Suppressor macrophage treated with lipopolysaccharide for 1 hour (primary cell): ENCODE measurements around the gene CXCR3.
"Not testable (repeated sequence)": the region's sequence is repeated elsewhere in the genome, so short reads cannot be mapped to it uniquely, and the experiment has no call there.

Experiments
- DNase-seq, 3 donors: peaks; one replicate each; pipeline ENCODE4 v3.0.0-alpha.2; 2020 to 2022

The CXCR3 gene

DNA sequence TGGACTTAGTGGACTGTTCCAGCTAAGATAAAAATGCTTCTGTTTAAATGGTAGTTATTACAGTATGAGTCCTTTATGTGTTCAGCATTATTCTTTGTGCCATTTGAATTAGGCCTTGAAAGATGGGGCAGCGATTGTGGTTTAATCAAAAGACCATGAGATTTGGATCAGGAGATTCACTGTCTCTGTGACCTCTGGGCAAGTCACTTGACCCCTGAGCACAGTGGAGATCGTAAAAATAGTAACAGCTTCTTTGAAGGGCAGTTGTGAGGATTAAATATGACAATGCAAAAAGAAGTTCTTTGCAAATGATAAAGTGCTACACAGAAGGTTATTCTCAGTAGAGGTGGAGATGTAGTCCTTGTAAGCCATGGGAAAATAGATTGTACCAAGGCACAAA is 10.8 kb downstream of the CXCR3 start:
- no peak for DNase-seq

DNA sequence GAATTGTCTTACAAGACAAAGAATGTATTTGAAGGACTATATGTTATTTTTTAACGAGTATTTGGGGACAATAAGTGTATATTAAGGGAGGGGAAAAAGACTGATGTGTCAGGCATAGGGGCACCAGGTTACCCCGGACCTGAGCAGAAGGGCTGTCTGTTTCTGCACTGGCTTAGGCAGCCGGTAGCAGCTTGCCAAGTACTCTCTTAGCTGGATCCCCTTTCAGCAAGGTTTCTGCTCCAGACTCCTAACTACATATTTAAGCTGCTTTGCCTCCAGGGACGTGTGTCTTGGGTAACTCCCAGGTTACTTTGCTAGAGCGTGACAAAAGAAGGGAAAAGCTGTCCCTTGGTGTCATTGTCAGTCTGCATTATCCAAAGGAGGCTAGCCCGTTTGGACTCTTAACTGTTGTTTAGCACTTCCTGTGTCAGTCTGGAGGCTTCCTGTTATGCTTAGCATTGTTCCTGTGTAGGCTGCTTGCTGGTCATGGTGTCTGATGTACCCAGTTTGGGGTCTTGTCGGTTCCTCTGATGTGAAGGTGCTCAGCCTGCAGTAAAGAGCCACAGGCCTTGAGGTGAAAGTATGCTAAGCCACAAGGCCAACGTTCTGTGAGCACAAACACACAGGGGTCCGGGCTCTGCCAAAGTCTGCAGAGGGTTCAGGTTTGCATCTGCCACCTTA is 11.6 kb downstream of the CXCR3 start:
- DNase-seq: no peak

DNA sequence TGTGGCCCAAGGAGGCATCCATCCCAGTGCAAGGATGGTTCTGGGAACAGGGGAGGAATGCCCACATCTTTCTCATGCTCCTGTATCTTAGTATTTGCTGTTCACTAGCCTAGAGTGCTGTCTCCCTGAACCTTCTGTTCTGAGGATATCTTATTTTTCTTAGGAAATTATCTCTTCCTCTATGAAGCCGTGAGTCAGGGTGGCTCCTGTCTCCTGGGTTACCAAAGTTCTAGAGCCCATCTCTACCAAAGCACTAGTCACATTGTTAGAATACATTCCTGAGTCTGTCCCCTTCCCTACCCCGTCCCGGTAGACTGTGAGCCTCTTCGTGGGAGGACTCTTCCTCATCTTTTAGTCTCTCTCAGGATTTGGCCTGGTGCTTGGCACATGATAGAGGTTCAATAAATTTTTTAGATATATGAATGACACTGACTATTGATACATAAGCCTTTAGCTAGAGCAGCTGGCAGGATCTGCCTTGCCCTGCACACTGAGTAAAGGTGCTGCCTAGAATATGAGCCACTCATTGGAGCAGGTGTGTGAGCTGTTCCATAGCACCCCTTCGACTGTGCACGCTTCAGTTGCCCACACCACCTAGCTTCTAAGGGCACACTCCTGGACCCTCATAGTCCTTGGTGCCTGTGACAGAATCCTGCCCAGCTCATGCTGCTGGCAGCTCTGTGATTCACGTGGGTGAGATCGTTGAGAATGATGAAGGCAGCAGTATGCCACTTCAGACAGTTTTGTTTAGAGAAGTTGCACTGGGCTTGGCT is 13.3 kb downstream of the CXCR3 start:
- no peak for DNase-seq

DNA sequence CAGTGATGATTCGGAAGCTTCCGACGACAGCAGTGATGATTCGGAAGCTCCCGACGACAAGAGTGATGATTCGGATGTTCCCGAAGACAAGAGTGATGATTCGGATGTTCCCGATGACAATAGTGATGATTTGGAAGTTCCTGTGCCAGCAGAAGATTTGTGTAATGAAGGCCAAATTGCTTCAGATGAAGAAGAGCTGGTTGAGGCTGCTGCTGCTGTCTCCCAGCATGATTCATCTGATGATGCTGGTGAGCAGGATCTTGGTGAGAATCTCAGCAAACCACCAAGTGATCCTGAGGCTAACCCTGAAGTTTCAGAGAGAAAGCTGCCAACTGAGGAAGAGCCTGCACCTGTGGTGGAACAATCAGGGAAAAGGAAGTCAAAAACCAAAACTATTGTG is 14.2 kb downstream of the CXCR3 start:
- DNase-seq: peak in 2 of 3 donors; percentile 5 to 19

DNA sequence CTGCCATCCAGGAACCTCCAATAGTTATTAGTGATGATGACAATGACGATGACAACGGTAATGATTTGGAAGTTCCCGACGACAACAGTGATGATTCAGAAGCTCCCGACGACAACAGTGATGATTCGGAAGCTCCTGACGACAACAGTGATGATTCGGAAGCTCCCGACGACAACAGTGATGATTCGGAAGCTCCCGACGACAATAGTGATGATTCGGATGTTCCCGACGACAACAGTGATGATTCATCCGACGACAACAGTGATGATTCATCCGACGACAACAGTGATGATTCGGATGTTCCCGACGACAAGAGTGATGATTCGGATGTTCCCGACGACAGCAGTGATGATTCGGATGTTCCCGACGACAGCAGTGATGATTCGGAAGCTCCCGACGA is 14.7 kb downstream of the CXCR3 start:
- peak in 1 of 3 donors; percentile 23 for DNase-seq

DNA sequence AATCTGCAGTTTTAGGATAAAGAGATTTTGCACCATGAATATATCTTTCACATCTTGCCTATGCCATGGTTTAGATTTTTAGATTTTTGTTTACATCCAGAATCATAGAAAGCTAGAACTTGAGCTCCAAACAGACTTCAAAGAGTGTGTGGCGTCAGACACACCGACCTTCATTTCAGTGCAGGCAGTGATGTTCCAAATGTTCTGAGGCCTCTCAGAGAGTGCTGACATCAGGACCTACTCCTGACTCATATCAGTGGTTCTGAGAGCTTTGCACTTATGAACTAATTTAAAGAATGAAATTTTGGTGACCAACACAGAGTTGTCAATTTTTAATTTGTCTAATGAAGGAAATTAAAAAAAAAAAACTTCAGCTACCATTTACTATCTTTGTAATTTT is 18.3 kb downstream of the CXCR3 start:
- DNase-seq: no peak

DNA sequence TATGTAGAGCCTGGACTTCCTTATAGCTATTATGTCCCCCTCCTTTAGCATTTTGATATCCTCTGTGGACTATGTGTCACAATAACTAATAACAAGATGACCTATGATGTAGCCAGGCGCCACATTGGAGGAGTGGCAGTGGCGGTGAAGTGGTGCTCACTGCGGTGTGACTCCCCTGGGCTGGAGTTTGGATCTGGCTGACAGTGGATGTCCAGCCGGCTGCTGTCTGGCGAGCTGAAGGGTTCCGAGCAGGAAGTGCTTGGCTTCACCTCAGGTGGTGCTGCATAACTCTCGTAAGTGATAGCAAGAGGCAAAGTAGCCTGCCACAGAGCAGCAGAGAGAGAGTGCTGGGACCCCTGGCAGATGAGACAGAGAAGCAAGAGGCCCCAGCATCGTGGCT is 25.1 kb downstream of the CXCR3 start:
- not testable (repeated sequence) for DNase-seq

DNA sequence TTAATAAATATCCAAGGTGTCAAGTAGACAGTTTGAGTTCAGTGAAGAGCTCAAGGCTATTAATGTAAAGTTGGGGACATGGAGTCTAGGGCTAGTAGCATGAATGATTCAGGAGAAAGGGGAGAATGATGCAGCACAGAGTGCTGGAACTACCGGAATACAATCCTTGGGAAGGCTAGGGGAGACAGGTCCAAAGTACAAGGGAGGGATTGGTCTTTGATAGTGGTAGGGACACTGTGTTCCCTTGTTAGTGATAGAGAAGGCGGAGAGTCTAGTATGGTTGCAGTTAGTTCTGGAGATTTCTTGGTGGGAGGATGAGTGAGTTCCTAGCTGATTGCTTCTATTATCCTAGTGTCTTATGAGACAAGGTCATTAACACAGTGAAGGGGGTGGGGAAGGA is 31.4 kb downstream of the CXCR3 start:
- DNase-seq: no peak

DNA sequence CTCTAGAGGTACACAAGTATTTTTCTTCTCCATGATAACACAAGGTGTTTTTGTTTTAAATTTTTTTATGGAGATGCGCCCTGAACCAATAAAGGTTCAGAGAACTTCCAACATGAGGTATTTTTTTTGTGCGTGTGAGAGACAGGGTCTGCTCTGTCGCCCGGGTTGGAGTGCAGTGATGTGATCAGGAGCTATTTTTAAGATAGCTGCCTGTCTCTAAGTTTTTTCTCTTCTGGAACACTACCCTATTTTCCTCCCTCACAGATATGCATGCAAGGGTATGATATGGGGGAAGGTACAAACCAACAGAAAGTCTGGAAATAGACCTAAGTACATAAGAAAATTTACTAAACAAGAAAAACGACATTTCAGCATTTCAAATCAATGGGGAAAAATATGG is 37.1 kb downstream of the CXCR3 start:
- DNase-seq: no peak

DNA sequence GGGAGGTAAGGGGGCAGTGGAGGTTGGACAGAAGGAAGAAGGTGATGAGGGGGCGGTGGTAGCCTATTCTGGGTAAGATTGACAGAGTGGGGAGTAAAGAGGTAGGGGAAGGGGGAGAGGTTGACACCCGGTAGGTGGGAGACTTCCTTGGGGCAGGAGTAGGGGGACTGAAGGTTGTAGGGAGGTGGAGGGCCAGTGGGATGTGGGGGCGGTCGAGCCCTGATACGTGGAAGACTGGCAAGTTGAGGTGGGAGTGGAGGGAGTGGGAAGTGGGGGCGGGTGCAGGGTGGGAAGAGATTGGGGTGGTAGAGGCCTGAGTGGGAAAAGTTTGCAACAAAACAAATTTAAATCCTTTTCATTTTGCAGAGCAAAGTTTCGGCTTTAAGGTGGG is 38.3 kb downstream of the CXCR3 start:
- DNase-seq: no peak

DNA sequence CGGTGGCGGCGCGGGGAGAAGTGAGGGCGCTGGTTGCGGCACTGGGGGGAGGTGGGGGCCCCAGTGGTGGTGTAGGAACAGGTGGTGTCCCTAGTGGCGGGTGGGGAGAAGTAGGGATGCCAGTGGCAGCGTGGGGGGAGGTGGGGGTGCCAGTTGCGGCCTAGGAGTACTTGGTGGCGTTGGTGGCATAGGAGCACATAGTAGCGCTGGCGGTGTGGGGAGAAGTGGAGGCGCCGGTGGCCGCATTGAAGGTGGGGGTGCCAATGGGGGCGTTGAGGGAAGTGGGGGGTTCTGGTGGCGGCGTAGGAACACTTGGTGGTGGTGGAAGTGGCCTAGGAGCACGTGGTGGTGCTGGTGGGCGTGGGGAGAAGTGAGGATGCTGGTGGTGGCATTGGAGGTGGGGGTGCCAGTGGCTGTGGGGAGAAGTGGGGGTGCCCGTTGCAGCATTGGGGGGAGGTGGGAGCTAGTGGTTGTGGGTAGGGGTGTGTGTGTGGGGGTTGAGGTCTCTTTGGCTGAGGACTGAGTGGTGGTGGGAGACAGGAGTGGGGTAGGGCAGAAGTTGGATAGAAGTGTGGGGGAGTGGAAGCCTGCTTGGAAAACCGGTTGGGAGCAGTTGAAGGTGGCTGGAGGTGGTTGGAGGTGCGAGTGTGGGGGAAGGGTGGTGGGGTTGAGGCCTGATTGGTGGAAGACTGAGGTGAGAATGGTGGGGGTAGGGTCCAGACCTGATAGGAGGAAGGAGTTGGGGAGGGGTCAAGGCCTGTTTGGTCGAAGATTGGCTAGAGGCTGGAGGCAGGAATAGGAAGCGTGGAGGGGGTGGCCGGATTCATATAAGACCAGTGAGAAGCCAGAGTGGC is 38.9 kb downstream of the CXCR3 start:
- no peak for DNase-seq

DNA sequence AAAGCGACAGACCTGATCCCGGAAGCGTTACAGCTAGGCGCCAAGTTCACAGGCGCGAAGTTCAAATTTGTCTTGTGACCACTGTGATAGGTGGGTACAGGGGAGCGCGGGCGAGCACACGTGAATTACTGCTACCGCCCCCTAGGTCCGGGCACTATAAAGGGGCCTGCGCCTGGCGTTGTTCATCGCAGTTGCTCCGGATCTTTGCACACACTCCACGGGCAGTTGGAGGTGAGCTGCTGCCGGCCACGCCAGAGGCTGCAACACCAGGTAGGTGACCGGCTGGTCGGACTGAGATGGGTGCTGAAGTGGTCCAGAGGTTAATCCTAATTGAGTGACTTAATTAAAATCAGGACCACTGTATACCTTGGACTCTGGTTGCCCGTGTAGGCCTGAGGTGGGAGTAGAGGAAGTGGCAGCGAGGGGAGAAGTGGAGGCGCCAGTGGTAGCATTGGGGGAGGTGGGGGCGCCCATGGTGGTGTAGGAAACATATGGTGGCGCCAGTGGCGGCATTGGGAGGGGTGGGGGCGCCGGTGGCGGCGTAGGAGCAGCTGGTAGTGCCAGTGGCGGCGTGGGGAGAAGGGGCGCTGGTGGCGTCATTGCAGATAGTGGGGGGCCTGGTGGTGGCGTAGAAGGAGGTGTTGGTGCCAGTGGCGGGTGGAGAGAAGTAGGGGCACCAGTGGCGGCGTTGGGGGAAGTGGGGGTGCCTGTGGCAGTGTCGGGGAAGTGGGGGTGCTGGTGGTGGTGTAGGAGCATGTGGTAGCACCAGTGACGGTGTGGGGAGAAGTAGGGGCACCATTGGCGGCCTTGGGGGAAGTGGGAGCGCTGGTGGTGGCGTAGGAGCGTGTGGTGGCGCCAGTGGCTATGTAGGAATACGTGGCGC is 39.8 kb downstream of the CXCR3 start, which contains the start of gene GCNA:
Gene GCNA (plus strand): TSS at position 185 of the 883 bp plus-strand sequence. CDS start 2,385 bp downstream, outside the sequence.
- no peak for DNase-seq

DNA sequence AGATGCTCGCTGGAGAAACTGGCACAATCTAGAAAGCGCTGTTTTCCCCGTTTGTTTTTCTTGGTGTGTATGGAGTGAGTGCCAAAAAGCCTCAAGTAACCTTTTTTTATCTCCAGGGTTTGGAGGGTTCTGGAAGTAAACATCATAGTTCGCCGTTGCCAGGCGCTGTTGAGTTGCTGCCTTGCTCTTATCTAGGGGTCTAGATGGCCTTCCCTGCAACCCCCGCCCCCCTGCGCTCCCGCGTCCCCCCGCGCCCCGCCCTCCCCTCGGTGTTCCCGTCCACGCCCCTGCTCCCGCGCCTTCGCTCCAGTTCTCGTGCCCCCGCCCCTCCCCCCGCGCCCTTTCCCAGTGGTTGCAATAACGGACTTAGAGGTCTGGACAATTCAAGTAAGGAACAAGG is 40.6 kb downstream of the CXCR3 start:
- no peak for DNase-seq

DNA sequence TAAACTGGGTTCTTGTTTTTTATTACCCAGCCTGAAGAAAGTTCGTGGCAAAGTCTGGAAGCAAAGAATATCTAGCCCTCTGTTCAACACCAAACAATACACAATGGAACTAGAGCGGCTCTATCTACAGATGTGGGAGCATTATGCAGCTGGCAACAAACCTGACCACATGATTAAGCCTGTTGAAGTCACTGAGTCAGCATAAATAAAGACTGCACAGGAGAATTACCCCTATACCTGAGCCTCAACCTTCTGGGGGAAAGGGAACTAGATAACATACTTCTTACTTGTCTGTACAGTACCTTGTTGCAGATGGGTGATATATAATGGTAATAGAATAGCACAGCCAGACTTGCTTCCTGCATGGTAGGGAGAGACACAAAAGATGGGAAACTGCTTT is 44.7 kb downstream of the CXCR3 start:
- DNase-seq: no peak

DNA sequence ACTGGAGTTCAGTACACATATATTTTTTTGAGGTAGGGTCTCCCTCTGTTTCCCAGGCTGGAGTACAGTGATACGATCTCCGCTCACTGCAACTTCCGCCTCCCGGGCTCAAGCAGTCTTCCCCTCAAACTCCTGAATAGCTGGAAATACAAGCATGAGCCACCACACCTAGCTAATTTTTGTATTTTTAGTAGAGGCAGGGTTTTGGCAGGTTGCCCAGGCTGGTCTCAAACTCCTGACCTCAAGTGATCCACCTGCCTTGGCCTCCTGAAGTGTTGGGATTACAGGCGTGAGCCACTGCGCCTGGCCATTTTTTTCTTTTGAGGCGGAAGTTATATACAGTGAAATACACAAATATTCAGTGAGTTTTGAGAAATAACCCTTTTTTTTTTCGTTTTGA is 46.9 kb downstream of the CXCR3 start:
- not testable (repeated sequence) for DNase-seq
